Astrocyte (in vitro differentiated cells and primary cell): ENCODE measurements around the gene MBLAC1. TPM values are rescaled to one million over a fixed set of nuclear protein-coding genes. Genes with fewer than 3 reads are reported as not detected.
A peak's percentile ranks its signal among the peaks of the same experiment; 100 is the strongest.

Experiments
- DNase-seq: peaks from one replicate; pipeline ENCODE4 v3.0.0-alpha.2; 2010; ENCODE audit warnings: low read depth
- FAIRE-seq: peaks from 2 replicates; lab custom pipeline; 2011; peaks lifted over from hg19 to GRCh38; lab: Jason Lieb, UNC
- H2AFZ ChIP-seq: 2 replicates; pipeline ENCODE4 v1.6.0; 2012; ENCODE audit warnings: low read depth, low read length, inconsistent platforms
- H3K27ac ChIP-seq: 2 replicates; pipeline ENCODE4 v1.5.1; 2011; ENCODE audit warnings: low read depth, low read length, inconsistent platforms
- H3K27me3 ChIP-seq: 2 replicates; pipeline ENCODE4 v1.6.0; 2011; ENCODE audit warnings: low read length, inconsistent platforms; ENCODE audit not compliant: insufficient read depth
- H3K36me3 ChIP-seq: 2 replicates; pipeline ENCODE4 v1.5.1; 2011; ENCODE audit warnings: low read length, inconsistent platforms; ENCODE audit not compliant: insufficient read depth
- H3K4me1 ChIP-seq: 2 replicates; pipeline ENCODE4 v1.5.1; 2011; ENCODE audit warnings: low read length, inconsistent platforms; ENCODE audit not compliant: insufficient read depth
- H3K4me2 ChIP-seq: 2 replicates; pipeline ENCODE4 v1.6.0; 2012; ENCODE audit warnings: low read length, inconsistent platforms
- H3K4me3 ChIP-seq: 2 replicates; pipeline ENCODE4 v1.5.1; 2011; ENCODE audit warnings: low read depth, mild to moderate bottlenecking, low read length, inconsistent platforms; ENCODE audit not compliant: insufficient read depth
- H3K79me2 ChIP-seq: 2 replicates; pipeline ENCODE4 v1.6.0; 2012; ENCODE audit warnings: mild to moderate bottlenecking, low read length, inconsistent platforms; ENCODE audit not compliant: insufficient read depth
- H3K9ac ChIP-seq: 2 replicates; pipeline ENCODE4 v1.6.0; 2012; ENCODE audit warnings: mild to moderate bottlenecking, low read length, inconsistent platforms
- H3K9me3 ChIP-seq: 2 replicates; pipeline ENCODE4 v1.5.1; 2012; ENCODE audit warnings: low read depth, mild to moderate bottlenecking, low read length, inconsistent platforms; ENCODE audit not compliant: insufficient read depth
- H4K20me1 ChIP-seq: 2 replicates; pipeline ENCODE4 v1.6.0; 2012; ENCODE audit warnings: low read length, inconsistent platforms; ENCODE audit not compliant: insufficient read depth
- H3K27ac Mint-ChIP-seq: one replicate; pipeline ENCODE4 v1.8.0; 2021; ENCODE audit warnings: mild to moderate bottlenecking, mixed read lengths; ENCODE audit not compliant: unreplicated experiment
- H3K27me3 Mint-ChIP-seq: one replicate; pipeline ENCODE4 v1.8.0; 2021; ENCODE audit warnings: low read depth, mixed read lengths; ENCODE audit not compliant: unreplicated experiment
- H3K36me3 Mint-ChIP-seq: one replicate; pipeline ENCODE4 v1.8.0; 2021; ENCODE audit warnings: low read depth, mixed read lengths; ENCODE audit not compliant: unreplicated experiment
- H3K4me1 Mint-ChIP-seq: one replicate; pipeline ENCODE4 v1.8.0; 2021; ENCODE audit warnings: low read depth, mixed read lengths; ENCODE audit not compliant: unreplicated experiment
- H3K4me3 Mint-ChIP-seq: one replicate; pipeline ENCODE4 v1.8.0; 2021; ENCODE audit warnings: mild to moderate bottlenecking, moderate library complexity, mixed read lengths; ENCODE audit not compliant: unreplicated experiment
- H3K9me3 Mint-ChIP-seq: one replicate; pipeline ENCODE4 v1.8.0; 2021; ENCODE audit warnings: mild to moderate bottlenecking, mixed read lengths; ENCODE audit not compliant: unreplicated experiment
- EZH2 ChIP-seq: IDR thresholded peaks from 2 replicates; pipeline ENCODE4 v1.6.1; 2012; ENCODE audit warnings: mild to moderate bottlenecking, low read length, inconsistent platforms; ENCODE audit not compliant: insufficient read depth
- total RNA-seq: library from RNA; stranded (reverse); gene quantifications from 2 replicates; pipeline ENCODE4 v1.2.1, GENCODE V29; 2021
- TF ChIP-seq, protein P1 (sequence below): IDR thresholded peaks from 2 replicates; pipeline ENCODE4 v1.5.1; 2011; ENCODE audit warnings: low read depth, mild to moderate bottlenecking, inconsistent platforms, low read length, moderate library complexity; ENCODE audit not compliant: insufficient read depth

Gene MBLAC1
- total RNA-seq, 1 donor from 2014 or later, result 2.7 TPM

DNA sequence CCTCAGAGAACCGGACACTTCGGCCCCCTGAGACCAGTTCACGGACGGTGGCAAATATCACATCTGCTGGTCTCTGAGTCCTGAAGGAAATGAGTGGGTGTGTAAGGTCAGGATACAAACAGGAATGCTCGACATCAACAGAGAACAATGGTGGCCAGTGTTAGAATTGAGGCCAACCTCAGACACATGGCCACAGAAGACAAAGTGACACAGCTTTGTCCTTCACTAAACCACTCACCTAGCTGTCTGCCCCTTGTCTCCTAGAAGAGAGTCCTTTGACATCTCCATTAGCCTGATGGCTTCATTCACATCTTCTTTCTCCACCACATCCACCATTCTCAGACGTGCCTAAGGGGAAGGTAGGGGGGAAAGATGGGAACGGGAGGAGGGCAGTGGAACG, 33.7 kb upstream of the MBLAC1 start:
- Histone ChIP-seq H3K9me3 (no peaks in the 10 kb centered on the region), H3K4me1 (peaks cover 44% of the 10 kb centered on the region), H3K27me3 (no peaks in the 10 kb centered on the region), H3K4me3 (no peak overlapping the region), H3K4me2 (no peak overlapping the region), H2AFZ (no peak overlapping the region), H4K20me1 (peaks cover 50% of the 10 kb centered on the region), H3K27ac (no peak overlapping the region), H3K79me2 (peaks cover 85% of the 10 kb centered on the region), H3K9ac (no peak overlapping the region), H3K36me3 (peaks cover 69% of the 10 kb centered on the region)
- peaks cover 38% of the 10 kb centered on the region for H3K36me3 Mint-ChIP-seq
- no peak overlapping the region for H3K27ac Mint-ChIP-seq
- TF ChIP-seq EZH2, result no peak
- TF ChIP-seq, protein P1, sequence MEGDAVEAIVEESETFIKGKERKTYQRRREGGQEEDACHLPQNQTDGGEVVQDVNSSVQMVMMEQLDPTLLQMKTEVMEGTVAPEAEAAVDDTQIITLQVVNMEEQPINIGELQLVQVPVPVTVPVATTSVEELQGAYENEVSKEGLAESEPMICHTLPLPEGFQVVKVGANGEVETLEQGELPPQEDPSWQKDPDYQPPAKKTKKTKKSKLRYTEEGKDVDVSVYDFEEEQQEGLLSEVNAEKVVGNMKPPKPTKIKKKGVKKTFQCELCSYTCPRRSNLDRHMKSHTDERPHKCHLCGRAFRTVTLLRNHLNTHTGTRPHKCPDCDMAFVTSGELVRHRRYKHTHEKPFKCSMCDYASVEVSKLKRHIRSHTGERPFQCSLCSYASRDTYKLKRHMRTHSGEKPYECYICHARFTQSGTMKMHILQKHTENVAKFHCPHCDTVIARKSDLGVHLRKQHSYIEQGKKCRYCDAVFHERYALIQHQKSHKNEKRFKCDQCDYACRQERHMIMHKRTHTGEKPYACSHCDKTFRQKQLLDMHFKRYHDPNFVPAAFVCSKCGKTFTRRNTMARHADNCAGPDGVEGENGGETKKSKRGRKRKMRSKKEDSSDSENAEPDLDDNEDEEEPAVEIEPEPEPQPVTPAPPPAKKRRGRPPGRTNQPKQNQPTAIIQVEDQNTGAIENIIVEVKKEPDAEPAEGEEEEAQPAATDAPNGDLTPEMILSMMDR, result no peak
- no peaks in the 10 kb centered on the region for H3K27me3 Mint-ChIP-seq
- FAIRE-seq (no peak), DNase-seq (no peak)
- no peaks in the 10 kb centered on the region for H3K9me3 Mint-ChIP-seq
- peaks cover 7% of the 10 kb centered on the region for H3K4me1 Mint-ChIP-seq
- no peak overlapping the region for H3K4me3 Mint-ChIP-seq

DNA sequence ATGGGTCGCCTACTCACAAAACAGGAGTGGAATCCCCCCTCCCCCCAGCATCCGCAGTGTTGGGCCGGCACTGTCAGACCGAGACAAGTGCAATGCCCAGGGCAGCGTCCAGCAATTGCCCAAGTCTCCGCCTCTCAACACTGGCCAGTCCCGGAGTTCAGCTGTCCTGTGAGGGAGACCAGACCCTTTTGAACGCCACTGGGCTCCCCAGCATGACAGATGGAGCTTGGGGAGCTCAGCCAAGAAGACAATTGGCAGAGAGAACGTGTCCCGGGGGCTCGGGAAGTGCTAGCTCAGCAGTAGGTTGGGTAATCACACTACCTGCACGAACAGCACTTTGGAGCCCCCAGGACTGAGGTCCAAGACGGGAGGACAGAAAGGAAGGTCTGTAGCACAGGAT, 33.3 kb upstream of the MBLAC1 start:
- Histone ChIP-seq H3K27me3 (no peaks in the 10 kb centered on the region), H3K4me3 (no peak overlapping the region), H3K27ac (no peak overlapping the region), H3K79me2 (peaks cover 86% of the 10 kb centered on the region), H2AFZ (no peak overlapping the region), H3K36me3 (peaks cover 73% of the 10 kb centered on the region), H3K4me1 (peaks cover 40% of the 10 kb centered on the region), H4K20me1 (peaks cover 54% of the 10 kb centered on the region), H3K9ac (peak overlapping the region; percentile 8), H3K4me2 (no peak overlapping the region), H3K9me3 (no peaks in the 10 kb centered on the region)
- Mint-ChIP-seq H3K27ac (peak overlapping the region; percentile 75), H3K4me1 (peaks cover 9% of the 10 kb centered on the region), H3K27me3 (no peaks in the 10 kb centered on the region), H3K36me3 (peaks cover 41% of the 10 kb centered on the region), H3K4me3 (no peak overlapping the region), H3K9me3 (no peaks in the 10 kb centered on the region)
- DNase-seq (no peak), FAIRE-seq (no peak)
- TF ChIP-seq EZH2, result no peak
- TF ChIP-seq, protein P1, result no peak

DNA sequence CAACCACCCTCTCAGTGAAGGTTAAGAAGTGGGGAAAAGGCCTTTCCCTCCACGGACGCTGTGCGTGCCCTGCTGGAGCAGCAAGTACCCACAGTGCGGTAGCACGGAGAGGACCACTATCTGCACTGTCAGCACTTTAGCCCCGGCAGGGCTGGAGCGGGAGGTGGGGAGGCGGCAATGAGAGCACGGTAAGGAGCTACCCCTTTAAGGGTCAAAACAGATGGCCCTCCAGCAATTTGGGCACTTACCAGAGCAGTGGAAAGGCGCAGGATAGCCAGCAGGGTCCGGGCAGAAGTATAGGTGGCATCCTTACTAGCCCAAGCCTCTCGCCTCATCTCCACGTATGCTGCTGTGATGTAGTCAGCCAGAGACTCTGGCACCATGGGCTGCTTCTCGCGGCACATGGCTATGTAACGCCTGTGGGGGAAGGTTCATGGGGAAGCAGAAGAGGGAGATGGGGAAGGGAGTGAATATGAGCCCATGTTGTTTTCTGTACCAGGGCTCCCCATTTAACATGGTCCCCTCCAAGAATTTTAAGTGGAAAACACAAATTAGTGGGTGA, 32.8 kb upstream of the MBLAC1 start:
- peaks cover 42% of the 10 kb centered on the region for H3K36me3 Mint-ChIP-seq
- H3K4me2 ChIP-seq, result no peak overlapping the region

More for the DNA sequence above, 32.8 kb upstream of the MBLAC1 start:
- peaks cover 59% of the 10 kb centered on the region for H4K20me1 ChIP-seq
- Mint-ChIP-seq H3K27me3 (no peaks in the 10 kb centered on the region), H3K27ac (peak overlapping the region; percentile 75), H3K4me1 (peaks cover 14% of the 10 kb centered on the region), H3K9me3 (no peaks in the 10 kb centered on the region), H3K4me3 (no peak overlapping the region)
- TF ChIP-seq EZH2, result no peak
- TF ChIP-seq, protein P1, result no peak
- H3K9ac ChIP-seq, result peak overlapping the region; percentile 8
- H3K4me3 ChIP-seq, result no peak overlapping the region
- no peaks in the 10 kb centered on the region for H3K27me3 ChIP-seq
- peaks cover 86% of the 10 kb centered on the region for H3K79me2 ChIP-seq
- no peak for FAIRE-seq
- no peak for DNase-seq
- H3K4me1 ChIP-seq, result peaks cover 43% of the 10 kb centered on the region
- H2AFZ ChIP-seq, result no peak overlapping the region
- no peak overlapping the region for H3K27ac ChIP-seq
- no peaks in the 10 kb centered on the region for H3K9me3 ChIP-seq
- peaks cover 79% of the 10 kb centered on the region for H3K36me3 ChIP-seq
